Choroid plexus epithelial cell (primary cell): Measurements from ENCODE around the gene ABL2.
"Not testable (repeated sequence)": the region's sequence is repeated elsewhere in the genome, so short reads cannot be mapped to it uniquely, and the experiment has no call there.

Experiments
- DNase-seq: peaks from one replicate; pipeline ENCODE4 v3.0.0-alpha.2; 2010; ENCODE audit warnings: low read depth
- H3K4me3 ChIP-seq: 2 replicates; pipeline ENCODE4 v1.5.1; 2011; ENCODE audit warnings: low read depth, mild to moderate bottlenecking, control low read depth, low read length, moderate library complexity
- TF ChIP-seq, protein P1 (sequence below): conservative IDR thresholded peaks from 2 replicates; pipeline ENCODE4 v1.5.1; 2011; ENCODE audit warnings: low read depth, mild to moderate bottlenecking, control low read depth, inconsistent platforms, low read length, moderate library complexity

Gene ABL2

DNA sequence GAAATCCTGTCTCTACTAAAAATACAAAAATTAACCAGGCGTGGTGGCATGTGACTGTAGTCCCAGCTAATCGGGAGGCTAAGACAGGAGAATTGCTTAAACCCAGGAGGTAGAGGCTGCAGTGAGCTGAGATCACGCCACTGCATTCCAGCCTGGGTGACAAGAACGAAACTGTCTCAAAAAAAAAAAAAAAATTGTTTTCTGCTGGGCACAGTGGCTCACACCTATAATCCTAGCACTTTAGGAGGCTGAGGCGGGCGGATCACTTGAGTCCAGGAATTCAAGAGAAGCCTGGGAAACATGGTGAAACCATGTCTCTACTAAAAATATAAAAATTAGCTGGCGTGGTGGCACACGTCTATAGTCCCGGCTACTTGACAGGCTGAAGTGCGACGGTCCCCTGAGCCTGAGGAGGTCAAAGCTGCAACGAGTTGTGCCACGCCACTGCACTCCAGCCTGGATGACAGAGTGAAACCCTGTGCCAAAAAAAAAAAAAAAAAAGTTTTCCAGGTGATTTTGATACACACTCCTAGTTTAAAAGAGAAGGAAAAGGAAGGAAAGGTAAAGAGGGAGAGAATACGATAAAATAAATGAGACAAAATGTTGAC is 31.7 kb downstream of the ABL2 start:
- no peak overlapping the region for H3K4me3 ChIP-seq
- TF ChIP-seq, protein P1, sequence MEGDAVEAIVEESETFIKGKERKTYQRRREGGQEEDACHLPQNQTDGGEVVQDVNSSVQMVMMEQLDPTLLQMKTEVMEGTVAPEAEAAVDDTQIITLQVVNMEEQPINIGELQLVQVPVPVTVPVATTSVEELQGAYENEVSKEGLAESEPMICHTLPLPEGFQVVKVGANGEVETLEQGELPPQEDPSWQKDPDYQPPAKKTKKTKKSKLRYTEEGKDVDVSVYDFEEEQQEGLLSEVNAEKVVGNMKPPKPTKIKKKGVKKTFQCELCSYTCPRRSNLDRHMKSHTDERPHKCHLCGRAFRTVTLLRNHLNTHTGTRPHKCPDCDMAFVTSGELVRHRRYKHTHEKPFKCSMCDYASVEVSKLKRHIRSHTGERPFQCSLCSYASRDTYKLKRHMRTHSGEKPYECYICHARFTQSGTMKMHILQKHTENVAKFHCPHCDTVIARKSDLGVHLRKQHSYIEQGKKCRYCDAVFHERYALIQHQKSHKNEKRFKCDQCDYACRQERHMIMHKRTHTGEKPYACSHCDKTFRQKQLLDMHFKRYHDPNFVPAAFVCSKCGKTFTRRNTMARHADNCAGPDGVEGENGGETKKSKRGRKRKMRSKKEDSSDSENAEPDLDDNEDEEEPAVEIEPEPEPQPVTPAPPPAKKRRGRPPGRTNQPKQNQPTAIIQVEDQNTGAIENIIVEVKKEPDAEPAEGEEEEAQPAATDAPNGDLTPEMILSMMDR, result no peak
- no peak for DNase-seq

DNA sequence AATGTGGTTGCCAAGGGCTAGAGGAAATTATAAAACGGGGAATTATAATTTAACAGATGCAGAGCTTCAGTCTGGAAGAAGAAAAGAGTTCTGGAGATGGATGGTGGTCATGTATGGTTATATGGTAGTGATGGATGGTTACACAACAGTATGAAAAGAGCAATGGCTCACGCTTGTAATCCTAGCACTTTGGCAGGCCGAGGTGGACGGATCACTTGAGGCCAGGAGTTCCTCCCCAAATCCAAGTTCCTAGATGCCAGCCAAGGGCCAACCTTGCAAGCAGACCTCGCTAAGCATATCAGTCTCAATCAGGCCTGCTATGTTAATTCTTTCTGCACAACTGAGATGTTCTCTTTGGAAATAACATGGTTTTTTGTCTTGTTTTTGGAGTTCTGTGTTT is 33.6 kb downstream of the ABL2 start:
- not testable (repeated sequence) for H3K4me3 ChIP-seq, DNase-seq

DNA sequence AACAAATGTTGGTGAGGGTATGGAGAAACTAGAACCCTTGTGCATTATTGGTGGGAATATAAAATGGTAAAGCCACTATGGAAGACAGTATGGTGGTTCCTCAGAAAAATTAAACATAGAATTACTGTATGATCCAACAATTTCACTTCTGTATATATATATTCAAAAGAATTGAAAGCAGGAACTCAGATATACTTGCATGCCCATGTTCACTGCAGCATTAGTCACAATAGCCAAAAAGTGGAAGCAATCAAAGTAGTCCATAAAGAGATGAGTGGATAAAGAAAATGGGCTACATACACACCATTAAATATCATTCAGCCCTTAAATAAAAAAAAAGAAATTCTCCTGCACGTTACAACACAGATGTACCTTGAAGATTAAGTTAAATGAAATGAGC is 34.1 kb downstream of the ABL2 start:
- TF ChIP-seq, protein P1, result no peak
- H3K4me3 ChIP-seq, result no peak overlapping the region
- DNase-seq, result no peak

DNA sequence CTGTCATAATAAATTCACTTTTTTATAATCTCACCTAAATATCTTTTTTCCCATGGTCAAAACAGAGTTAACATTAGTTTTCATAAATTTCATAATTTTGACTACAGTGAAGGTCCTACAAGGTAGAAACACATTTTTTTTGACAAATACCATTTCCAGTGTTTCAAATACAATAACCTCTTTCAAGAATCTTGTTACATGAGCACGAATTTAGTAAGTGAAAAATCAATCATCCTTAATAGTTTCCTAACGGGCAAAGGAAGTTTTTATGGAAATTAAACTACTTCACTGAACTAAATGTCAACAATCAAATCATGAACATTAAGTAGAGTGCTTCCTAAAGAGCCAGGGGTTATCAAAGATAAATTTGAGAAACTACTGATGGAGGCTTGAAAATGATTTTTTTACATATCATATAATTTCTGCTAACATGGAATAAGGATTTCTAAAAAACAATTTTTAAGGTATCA is 35.4 kb downstream of the ABL2 start:
- DNase-seq, result no peak
- no peak overlapping the region for H3K4me3 ChIP-seq
- TF ChIP-seq, protein P1, result no peak

DNA sequence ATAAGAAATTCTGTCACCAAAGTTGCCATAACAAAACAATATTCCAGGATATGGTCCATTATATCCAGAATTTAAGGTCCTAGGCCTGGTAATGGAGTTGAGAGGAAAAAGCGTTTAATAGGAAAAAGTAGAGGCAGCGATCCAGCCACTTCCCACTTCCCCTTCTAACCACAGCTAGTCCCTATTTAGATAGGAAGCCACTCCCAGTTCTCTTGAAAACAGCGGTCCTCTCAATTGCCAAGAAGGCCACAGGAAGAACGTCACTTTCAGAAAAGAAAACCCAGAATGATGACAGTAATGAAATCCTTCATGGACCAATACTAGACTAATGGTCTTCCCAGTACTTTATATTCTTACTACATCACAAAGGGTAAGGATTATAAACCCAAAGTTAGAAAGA is 38.6 kb downstream of the ABL2 start:
- TF ChIP-seq, protein P1, result no peak
- H3K4me3 ChIP-seq, result no peak overlapping the region
- DNase-seq, result peak; percentile 25

DNA sequence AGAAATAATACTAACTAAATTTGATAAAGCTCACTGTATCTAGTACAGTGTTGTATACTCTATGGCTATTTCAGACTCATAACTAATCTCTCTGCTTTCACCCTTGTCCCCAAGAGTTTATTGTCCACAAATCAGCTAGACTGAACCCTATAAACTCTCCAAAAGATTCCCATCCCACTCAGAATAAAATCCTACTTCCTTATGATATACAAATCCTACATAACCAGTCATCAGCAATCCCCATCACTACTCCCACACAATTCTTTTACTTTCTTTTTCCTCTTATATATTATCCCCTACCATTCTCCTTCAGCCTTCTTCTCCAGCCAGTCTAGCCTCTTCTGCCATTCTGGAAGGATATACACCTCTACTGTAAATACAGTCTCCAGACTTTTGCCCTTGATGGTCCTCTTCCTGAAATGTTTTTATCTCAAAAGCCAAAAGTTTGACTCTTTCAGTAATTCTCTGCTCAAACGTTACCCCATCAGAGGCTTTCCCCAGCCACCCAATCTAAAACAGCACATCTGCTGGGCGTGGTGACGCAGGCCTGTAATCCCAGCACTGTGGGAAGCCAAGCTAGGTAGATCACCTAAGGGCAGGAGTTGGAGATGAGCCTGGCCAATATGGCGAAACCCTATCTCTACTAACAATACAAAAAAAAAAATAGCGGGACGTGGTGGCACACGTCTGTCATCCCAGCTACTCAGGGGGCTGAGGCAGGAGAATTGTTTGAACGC is 41.6 kb downstream of the ABL2 start:
- TF ChIP-seq, protein P1, result no peak
- no peak for DNase-seq
- no peak overlapping the region for H3K4me3 ChIP-seq

DNA sequence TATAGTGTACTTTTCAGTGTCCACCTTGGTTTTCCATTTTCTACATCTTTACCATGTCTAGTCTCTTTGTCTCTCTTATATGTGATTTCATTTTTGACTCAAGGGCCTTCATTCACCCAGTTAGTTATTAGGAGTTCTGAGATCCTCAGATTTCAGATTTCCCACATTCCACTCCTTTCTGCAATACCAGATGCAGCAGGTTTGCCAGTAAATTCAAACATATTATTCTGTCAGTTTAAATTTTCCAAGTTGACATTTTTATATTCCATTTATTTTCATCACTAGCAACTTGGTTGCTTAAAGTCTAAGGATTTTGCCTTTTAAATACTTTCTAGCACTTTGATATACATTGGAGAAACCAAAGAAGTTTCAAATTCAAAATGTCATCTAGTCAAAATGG is 42.4 kb downstream of the ABL2 start:
- DNase-seq, result no peak
- no peak overlapping the region for H3K4me3 ChIP-seq
- TF ChIP-seq, protein P1, result no peak
